ENCODE results near the gene RPE. TPM values are rescaled to one million over a fixed set of nuclear protein-coding genes. Genes with fewer than 3 reads are reported as not detected.

The RPE gene
- total and polyA plus RNA-seq, 10 of the 15 experiments (the other 5 are each of a cell fraction or from before 2014, with no cell fraction given): 41.5 to 75.3 (median 46.8) TPM

- no peak for TF ChIP-seq NR2C2 (IDR thresholded peaks at IDR 0.05; ENCODE audit: borderline replicate concordance, control insufficient read depth, insufficient read length, low read depth)
- no peak for TF ChIP-seq CHD4 (IDR thresholded peaks at IDR 0.05)
- TF ChIP-seq, protein P1, sequence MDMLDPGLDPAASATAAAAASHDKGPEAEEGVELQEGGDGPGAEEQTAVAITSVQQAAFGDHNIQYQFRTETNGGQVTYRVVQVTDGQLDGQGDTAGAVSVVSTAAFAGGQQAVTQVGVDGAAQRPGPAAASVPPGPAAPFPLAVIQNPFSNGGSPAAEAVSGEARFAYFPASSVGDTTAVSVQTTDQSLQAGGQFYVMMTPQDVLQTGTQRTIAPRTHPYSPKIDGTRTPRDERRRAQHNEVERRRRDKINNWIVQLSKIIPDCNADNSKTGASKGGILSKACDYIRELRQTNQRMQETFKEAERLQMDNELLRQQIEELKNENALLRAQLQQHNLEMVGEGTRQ (IDR thresholded peaks at IDR 0.05; ENCODE audit: borderline replicate concordance, low read depth, low read length): no peak
- TF ChIP-seq RCOR1 (conservative IDR thresholded peaks at IDR 0.05; ENCODE audit: low read depth, low read length): no peak
These were observed 52.3 kb downstream of the RPE start (continued) for GRCh38 chr2:210054696-210055095.

DNA sequence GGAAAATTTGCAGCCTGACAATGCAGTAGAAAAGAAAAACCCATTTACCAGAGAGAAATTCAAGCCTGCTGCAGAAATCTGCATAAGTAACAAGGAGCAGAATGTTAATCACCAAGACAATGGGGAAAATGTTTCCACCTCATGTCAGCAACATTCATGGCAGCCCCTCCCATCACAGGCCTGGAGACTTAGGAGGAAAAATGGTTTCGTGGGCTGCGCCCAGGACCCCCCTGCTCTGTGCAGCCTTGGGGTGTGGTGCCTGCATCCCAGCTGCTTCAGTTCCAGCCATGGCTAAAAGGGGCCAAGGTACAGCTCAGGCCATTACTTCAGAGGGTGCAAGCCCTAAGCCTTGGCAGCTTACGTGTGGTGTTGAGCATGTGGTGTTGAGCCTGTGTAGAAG lies 53.4 kb downstream of the RPE start:
- H3K27ac ChIP-seq (ENCODE audit: control insufficient read depth, insufficient read depth): no peak overlapping the region
- no peaks in the 10 kb centered on the region for H3K27me3 ChIP-seq (replicated peaks in 1 of 2; ENCODE audit: control insufficient read depth in 2 of 2, insufficient read depth in 2 of 2, low read length in 1 of 2)
- RAD21 ChIA-PET (ENCODE audit: unreplicated experiment): no interaction called here
- H3K79me2 ChIP-seq (ENCODE audit: control insufficient read depth, insufficient read depth, low read length): no peaks in the 10 kb centered on the region
- DNase-seq (ENCODE audit: low read depth, low spot score): no peak
- FAIRE-seq: no peak
- POLR2A ChIA-PET: no interaction called here
- H2AFZ ChIP-seq (ENCODE audit: control insufficient read depth, low read depth, low read length): no peak overlapping the region
- intact Hi-C loops (cut with micrococcal nuclease; ENCODE audit: unreplicated experiment): no loop called here
- in situ Hi-C loops (cut with MboI): no loop called here
- CTCF ChIA-PET: no interaction called here
- 90% methylated on average over 3 of the region's 3 CpGs for WGBS (ENCODE audit: insufficient coverage, insufficient replicate concordance, low lambda C conversion rate, missing lambda C conversion rate)
- no peak overlapping the region for H3K9ac ChIP-seq (ENCODE audit: control insufficient read depth, insufficient read depth, low read length)
- ATAC-seq: peak; percentile 18; the same call in 2 of the 3 replicates
- TF ChIP-seq CBX5 (IDR thresholded peaks at IDR 0.05; ENCODE audit: low read depth) (no peak), CEBPZ (IDR thresholded peaks at IDR 0.05; ENCODE audit: low read depth, low read length) (no peak)
- H3K4me1 ChIP-seq (ENCODE audit: control insufficient read depth, insufficient read depth, low read length): no peaks in the 10 kb centered on the region
- H3K36me3 ChIP-seq (ENCODE audit: control insufficient read depth in 2 of 2, insufficient read depth in 2 of 2, low read length in 1 of 2): no peaks in the 10 kb centered on the region
- no peaks in the 10 kb centered on the region for H4K20me1 ChIP-seq (ENCODE audit: control insufficient read depth, insufficient read depth)
- SMC1A ChIA-PET (ENCODE audit: uncharacterized antibody, unreplicated experiment): no interaction called here
- H3K4me2 ChIP-seq (ENCODE audit: control insufficient read depth, insufficient read depth): no peak overlapping the region
- BruUV-seq (replicated peaks): no TSS peak
- H3K9me3 ChIP-seq (replicated peaks; ENCODE audit: control insufficient read depth, insufficient read depth, low read length): no peaks in the 10 kb centered on the region
- no peak overlapping the region for H3K4me3 ChIP-seq

Measured in GM12878 (cell line).